GM19455 (cell line): ENCODE results near the gene CFAP100.
A peak's percentile ranks its signal among the peaks of the same experiment; 100 is the strongest.

Experiments used
- ATAC-seq: cut with Tn5 transposase; IDR thresholded peaks from one replicate; pipeline ENCODE4 v1.9.1; 2021; ENCODE audit not compliant: unreplicated experiment

CFAP100 gene

GRCh38 chr3:126475413-126476114, 80.9 kb downstream of the CFAP100 start, which contains the start of gene ZXDC:
Gene ZXDC (minus strand): TSS chr3:126475891. CDS start chr3:126475865, 26 bp downstream.
- peak; percentile 77 for ATAC-seq

- peak; percentile 23 for ATAC-seq
These were observed 81.7 kb downstream of the CFAP100 start for GRCh38 chr3:126476166-126477060.

DNA sequence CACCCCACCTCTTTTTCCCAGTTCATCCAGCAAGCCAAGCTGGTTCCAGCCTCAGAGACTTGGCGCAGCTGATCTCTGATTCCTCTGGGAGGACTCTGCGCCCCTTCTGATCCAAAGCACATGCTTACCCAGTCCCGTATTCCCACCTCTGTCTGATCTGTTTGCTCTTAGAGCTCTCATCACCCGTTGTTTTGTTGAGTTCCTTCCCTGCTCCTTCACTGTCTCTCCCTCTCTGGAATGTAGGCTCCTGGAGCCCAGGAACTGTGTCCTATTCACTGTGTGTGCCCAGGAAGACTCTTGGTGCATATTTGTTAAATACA, 82.3 kb downstream of the CFAP100 start:
- no peak for ATAC-seq

DNA sequence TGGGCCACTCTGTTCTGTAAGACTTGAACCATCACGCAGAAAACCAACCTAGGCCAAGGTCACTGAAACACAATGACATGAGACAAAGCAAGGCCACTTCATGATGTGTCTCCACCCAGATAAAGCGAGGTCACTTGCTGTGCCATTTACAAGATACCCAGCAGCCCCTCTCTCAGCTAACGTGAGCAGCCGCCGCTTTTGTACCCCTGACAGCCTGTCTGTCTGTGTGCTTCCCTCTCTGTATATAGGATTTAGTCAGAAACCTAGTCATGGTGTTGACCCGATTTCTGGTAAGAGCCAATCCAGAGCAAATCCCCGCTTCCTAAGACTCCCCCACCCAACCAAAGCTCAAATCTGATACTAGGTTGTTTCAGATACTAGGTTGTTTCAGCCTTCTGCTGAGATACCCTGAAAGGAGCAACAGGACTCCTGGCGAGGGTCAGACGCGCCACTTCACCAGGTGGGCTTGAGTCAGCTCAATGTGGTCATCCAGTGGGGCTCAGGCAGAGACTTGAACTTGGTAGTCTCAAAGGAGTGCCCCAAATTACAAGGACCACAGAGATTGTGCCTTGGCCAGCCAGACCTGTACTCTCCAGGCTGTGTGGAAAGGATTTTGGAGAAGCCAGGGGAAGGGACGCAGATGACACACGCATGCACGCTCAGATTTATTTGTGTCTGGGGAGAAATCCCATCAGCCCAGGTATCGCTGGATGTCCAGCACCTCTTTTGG, 84.0 kb downstream of the CFAP100 start:
- no peak for ATAC-seq

GRCh38 chr3:126479642-126480041, 84.9 kb downstream of the CFAP100 start:
- no peak for ATAC-seq

GRCh38 chr3:126480206-126480605, 85.5 kb downstream of the CFAP100 start:
- no peak for ATAC-seq

GRCh38 chr3:126480861-126481260, 86.2 kb downstream of the CFAP100 start:
- ATAC-seq, result no peak

- no peak for ATAC-seq
These were observed 87.2 kb downstream of the CFAP100 start for GRCh38 chr3:126481808-126482502.

DNA sequence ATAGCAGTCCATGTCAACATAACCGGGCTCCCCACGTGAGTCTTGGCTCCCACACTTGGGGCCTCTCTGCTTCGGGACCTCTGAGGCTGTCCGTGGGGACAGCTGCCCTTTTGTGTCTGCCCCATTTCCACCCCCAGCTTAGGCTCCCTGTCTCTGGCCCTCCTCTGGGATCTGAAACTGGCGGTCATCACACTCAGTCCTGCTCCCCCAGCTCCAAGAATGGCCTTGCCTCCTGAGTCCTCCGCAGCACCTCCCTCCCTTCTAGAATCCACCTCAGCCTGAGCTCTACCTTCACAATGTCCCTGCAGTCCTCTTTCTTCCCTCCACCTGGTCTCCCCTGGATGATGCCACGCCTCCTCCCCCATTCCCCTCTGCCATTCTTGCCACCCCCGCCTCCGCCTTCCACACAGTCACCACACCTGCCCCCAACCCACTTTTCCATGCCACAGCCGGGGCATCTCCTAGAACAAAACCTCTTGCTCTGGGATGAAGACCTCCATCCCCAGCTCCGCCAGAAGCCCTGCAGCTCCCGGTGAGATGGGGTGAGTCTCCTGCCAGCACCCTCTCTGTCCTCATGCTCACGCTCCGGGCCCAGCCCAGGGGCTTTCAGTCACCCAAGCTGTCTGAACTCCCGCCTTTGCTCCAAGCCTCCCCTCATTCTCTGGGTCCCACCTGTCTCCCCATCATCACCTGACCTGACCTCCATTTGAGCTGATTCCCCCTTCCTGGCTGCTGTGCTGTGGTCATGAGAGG, 88.0 kb downstream of the CFAP100 start:
- no peak for ATAC-seq

GRCh38 chr3:126483321-126483761, 88.6 kb downstream of the CFAP100 start:
- no peak for ATAC-seq

GRCh38 chr3:126484148-126484547, 89.4 kb downstream of the CFAP100 start:
- no peak for ATAC-seq

- ATAC-seq, result no peak
These were observed 90.0 kb downstream of the CFAP100 start for GRCh38 chr3:126484662-126485061.

GRCh38 chr3:126485176-126485897, 90.6 kb downstream of the CFAP100 start:
- ATAC-seq, result no peak

GRCh38 chr3:126485956-126486355, 91.2 kb downstream of the CFAP100 start:
- no peak for ATAC-seq
